ENCODE data around the gene PAOX.

PAOX gene

DNA sequence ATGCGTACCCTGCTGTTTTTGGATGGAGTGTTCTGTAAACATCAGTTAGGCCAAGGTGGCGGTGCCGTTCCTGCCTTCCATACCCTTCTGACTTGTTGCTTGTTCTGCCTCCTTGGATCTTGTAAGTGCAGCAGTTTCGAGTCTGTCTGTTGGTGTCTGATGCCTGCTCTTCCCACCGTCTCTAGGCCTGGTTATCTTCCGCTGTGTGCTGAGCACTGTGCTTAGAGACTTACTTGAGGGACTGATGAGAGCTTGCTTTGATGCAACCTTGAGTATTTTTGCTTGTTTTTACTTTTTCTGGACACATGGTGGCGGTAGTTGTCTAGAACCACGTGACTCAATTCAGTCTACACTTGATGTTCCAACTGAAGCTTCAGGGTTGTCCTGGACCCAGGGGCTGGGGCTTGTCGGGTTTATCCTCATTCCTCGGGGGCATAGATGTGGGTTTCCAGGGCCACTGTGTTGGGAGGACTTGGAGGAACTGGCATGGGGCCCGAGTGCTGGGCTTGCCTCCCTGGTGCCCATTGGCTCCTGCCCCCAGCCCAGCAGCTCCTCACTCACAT is 59.7 kb downstream of the PAOX start:
- no peak; the same call in 2 of the 3 replicates for ATAC-seq (ENCODE audit: low read depth)
- Histone ChIP-seq H3K36me3 (ENCODE audit: low read depth) (no peaks in the 10 kb centered on the region), H3K4me1 (ENCODE audit: insufficient read depth, poor library complexity, severe bottlenecking) (no peaks in the 10 kb centered on the region), H3K27ac (ENCODE audit: poor library complexity, severe bottlenecking) (no peak overlapping the region), H3K27me3 (ENCODE audit: insufficient read depth, poor library complexity, severe bottlenecking) (no peaks in the 10 kb centered on the region), H3K9me3 (ENCODE audit: severe bottlenecking) (no peaks in the 10 kb centered on the region), H3K4me3 (ENCODE audit: severe bottlenecking) (no peak overlapping the region)
- TF ChIP-seq, protein P1, sequence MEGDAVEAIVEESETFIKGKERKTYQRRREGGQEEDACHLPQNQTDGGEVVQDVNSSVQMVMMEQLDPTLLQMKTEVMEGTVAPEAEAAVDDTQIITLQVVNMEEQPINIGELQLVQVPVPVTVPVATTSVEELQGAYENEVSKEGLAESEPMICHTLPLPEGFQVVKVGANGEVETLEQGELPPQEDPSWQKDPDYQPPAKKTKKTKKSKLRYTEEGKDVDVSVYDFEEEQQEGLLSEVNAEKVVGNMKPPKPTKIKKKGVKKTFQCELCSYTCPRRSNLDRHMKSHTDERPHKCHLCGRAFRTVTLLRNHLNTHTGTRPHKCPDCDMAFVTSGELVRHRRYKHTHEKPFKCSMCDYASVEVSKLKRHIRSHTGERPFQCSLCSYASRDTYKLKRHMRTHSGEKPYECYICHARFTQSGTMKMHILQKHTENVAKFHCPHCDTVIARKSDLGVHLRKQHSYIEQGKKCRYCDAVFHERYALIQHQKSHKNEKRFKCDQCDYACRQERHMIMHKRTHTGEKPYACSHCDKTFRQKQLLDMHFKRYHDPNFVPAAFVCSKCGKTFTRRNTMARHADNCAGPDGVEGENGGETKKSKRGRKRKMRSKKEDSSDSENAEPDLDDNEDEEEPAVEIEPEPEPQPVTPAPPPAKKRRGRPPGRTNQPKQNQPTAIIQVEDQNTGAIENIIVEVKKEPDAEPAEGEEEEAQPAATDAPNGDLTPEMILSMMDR (IDR thresholded peaks at IDR 0.05; ENCODE audit: poor library complexity, severe bottlenecking), result peak; percentile 30
- DNase-seq (ENCODE audit: low spot score), result no peak

DNA sequence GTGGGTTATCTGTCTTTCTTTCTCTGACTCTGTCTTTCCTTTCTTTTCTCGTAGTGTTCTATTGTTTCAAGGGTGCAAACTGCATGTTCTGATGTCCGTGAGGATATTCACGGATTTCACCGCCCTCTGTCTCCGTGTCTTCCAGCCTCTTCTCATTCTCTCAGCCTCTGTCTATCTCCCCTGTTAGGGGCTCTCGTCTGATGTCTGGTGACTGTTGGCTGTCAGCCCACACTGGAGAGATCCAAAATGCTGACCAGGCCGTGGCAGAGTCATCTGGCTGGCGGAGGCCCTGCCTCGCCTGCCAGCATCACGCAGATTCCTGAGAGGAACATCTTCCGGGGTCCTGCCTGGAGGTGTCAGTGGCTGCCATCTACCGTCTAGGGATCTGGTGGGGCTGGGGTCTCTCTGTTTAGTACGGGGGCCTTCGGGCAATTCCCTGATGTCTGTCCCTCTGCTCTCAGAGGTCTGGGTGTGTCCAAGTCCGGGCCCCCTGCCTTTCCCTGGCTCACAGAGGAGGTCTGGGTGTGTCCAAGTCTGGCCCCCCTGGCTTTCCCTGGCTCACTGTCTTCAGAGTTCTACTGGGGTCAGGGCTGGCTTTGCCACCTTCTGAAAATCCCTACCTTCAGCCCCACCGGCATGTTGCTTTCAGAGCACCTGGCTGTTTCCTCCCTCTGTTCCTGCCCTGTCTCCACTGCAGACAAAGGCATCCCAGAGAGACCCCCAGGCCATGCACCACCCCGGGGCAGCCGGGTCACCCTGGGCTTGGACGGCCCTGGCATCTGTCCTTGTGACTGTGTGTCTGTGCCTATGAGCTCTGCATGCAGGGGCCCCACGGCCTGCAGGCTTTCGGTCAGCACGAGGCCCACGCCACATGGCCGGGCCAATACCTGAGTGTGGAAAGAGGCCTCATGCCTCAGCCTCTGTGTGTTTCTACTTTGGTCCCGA is 60.7 kb downstream of the PAOX start:
- Histone ChIP-seq H3K36me3 (ENCODE audit: low read depth) (no peaks in the 10 kb centered on the region), H3K9me3 (ENCODE audit: severe bottlenecking) (no peaks in the 10 kb centered on the region), H3K27ac (ENCODE audit: poor library complexity, severe bottlenecking) (no peak overlapping the region), H3K4me1 (ENCODE audit: insufficient read depth, poor library complexity, severe bottlenecking) (no peaks in the 10 kb centered on the region), H3K27me3 (ENCODE audit: insufficient read depth, poor library complexity, severe bottlenecking) (no peaks in the 10 kb centered on the region), H3K4me3 (ENCODE audit: severe bottlenecking) (no peak overlapping the region)
- TF ChIP-seq, protein P1 (IDR thresholded peaks at IDR 0.05; ENCODE audit: poor library complexity, severe bottlenecking), result no peak
- no peak for DNase-seq (ENCODE audit: low spot score)
- ATAC-seq (ENCODE audit: low read depth), result no peak

DNA sequence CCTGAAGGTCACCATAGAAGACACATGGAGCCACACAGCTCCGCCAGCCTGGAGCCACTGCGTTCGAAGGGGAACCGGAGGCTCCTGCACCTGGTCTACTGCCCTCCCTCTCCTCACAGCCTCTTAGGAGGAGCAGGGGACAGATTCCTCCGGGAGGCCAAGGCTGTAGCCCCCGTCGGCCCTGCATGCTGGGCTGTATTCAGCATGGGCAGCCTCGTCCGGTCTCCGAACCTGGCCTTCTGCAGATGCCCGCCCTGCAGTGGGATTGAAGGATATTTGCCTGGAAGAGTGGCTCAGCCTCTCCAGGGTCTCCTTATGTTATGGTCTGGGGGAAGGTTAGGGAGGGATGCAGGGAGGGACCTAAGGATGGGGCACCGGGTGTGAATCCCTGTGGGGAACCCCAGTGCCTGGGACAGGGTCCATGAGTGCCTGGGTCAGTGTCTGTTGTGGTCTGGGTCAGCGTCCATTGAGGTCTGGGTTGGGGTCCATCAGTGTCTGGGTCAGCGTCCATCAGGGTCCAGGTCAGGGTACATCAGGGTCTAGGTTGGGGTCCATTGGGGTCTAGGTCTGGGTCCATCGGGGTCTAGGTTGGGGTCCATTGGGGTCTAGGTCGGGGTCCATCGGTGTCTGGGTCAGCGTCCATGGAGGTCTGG is 61.7 kb downstream of the PAOX start:
- Histone ChIP-seq H3K27ac (ENCODE audit: poor library complexity, severe bottlenecking) (no peak overlapping the region), H3K9me3 (ENCODE audit: severe bottlenecking) (no peaks in the 10 kb centered on the region), H3K4me3 (ENCODE audit: severe bottlenecking) (no peak overlapping the region), H3K27me3 (ENCODE audit: insufficient read depth, poor library complexity, severe bottlenecking) (no peaks in the 10 kb centered on the region), H3K36me3 (ENCODE audit: low read depth) (no peaks in the 10 kb centered on the region), H3K4me1 (ENCODE audit: insufficient read depth, poor library complexity, severe bottlenecking) (no peaks in the 10 kb centered on the region)
- DNase-seq (ENCODE audit: low spot score), result no peak
- TF ChIP-seq, protein P1 (IDR thresholded peaks at IDR 0.05; ENCODE audit: poor library complexity, severe bottlenecking), result no peak
- ATAC-seq (ENCODE audit: low read depth), result no peak

All from RWPE2 (cell line).